ENCODE results near the gene DEAF1.

GRCh38 chr11:609341-609811, 85.6 kb downstream of the DEAF1 start:
- TF ChIP-seq EP300 (IDR thresholded peaks at IDR 0.05) (no peak), CTCF (IDR thresholded peaks at IDR 0.05) (no peak), POLR2A (IDR thresholded peaks at IDR 0.05) (no peak)
